Stimulated activated CD4-positive, alpha-beta T cell treated with anti-CD3 and anti-CD28 coated beads, Interleukin-15, amount 100 ng/mL, for 48 hours (primary cell): ENCODE data around the gene ELMOD2.
A peak's percentile ranks its signal among the peaks of the same experiment; 100 is the strongest.
"Not testable (repeated sequence)": the region's sequence is repeated elsewhere in the genome, so short reads cannot be mapped to it uniquely, and the experiment has no call there.

ENCODE experiments used
- DNase-seq, 2 donors: peaks; one replicate each; pipeline ENCODE4 v3.0.0-alpha.2; 2020; ENCODE audit warnings: low read depth in 2 of 2

The ELMOD2 gene

GRCh38 chr4:140523857-140524742, at the start of gene ELMOD2:
TSS of gene ELMOD2 (plus strand) at chr4:140524168. CDS start at chr4:140525429, 1,261 bp downstream.
- DNase-seq: peak; percentile 97

- no peak for DNase-seq
Measured at GRCh38 chr4:140483445-140483844, 40.5 kb upstream of the ELMOD2 start.

- DNase-seq: no peak
Measured at GRCh38 chr4:140485939-140486338, 38.0 kb upstream of the ELMOD2 start.

- no peak for DNase-seq
Measured at GRCh38 chr4:140497405-140497746, 26.6 kb upstream of the ELMOD2 start.

GRCh38 chr4:140497747-140498636, 26.0 kb upstream of the ELMOD2 start, which contains the start of gene MGAT4D:
TSS of gene MGAT4D (minus strand) at chr4:140498293. CDS start at chr4:140498222, 71 bp downstream.
- DNase-seq: no peak

GRCh38 chr4:140499391-140499790, 24.6 kb upstream of the ELMOD2 start:
- no peak for DNase-seq

- no peak for DNase-seq
Measured at GRCh38 chr4:140504261-140504660, 19.7 kb upstream of the ELMOD2 start.

- DNase-seq: not testable (repeated sequence)
Measured at GRCh38 chr4:140513765-140514164, 10.2 kb upstream of the ELMOD2 start.

- DNase-seq: no peak
Measured at GRCh38 chr4:140515423-140515822, 8.5 kb upstream of the ELMOD2 start.

- DNase-seq: no peak
Measured at GRCh38 chr4:140523370-140523856, 555 bp upstream of the ELMOD2 start.

GRCh38 chr4:140529434-140529833, 5.5 kb downstream of the ELMOD2 start:
- no peak for DNase-seq

- no peak for DNase-seq
Measured at GRCh38 chr4:140533951-140534480, 10.0 kb downstream of the ELMOD2 start.

- no peak for DNase-seq
Measured at GRCh38 chr4:140556372-140557085, 32.6 kb downstream of the ELMOD2 start.

GRCh38 chr4:140557831-140558435, 34.0 kb downstream of the ELMOD2 start:
- DNase-seq: no peak

- DNase-seq: no peak
Measured at GRCh38 chr4:140559696-140560095, 35.7 kb downstream of the ELMOD2 start.

- DNase-seq: no peak
Measured at GRCh38 chr4:140568507-140569306, 44.7 kb downstream of the ELMOD2 start, which contains the start of gene UCP1. TSS of gene UCP1 (minus strand) at chr4:140568961. CDS start at chr4:140568729, 232 bp downstream.

GRCh38 chr4:140569307-140569638, 45.3 kb downstream of the ELMOD2 start:
- DNase-seq: no peak

GRCh38 chr4:140571620-140572019, 47.7 kb downstream of the ELMOD2 start:
- no peak for DNase-seq

- DNase-seq: no peak
Measured at GRCh38 chr4:140575489-140575888, 51.5 kb downstream of the ELMOD2 start.

- DNase-seq: no peak
Measured at GRCh38 chr4:140579278-140579677, 55.3 kb downstream of the ELMOD2 start.
